Skin of body (tissue), 3 donors: ENCODE results near the gene COL5A1. TPM values are rescaled to one million over a fixed set of nuclear protein-coding genes. Genes with fewer than 3 reads are reported as not detected.

ENCODE experiments used
- DNase-seq: peaks from one replicate; lab custom pipeline; 2025; lab: John Stamatoyannopoulos, UW
- small RNA-seq: library from RNA; depleted of rRNA; stranded (forward); fragments of <200 nt; gene quantifications from one replicate; pipeline ENCODE3, GENCODE V24; 2014; ENCODE audit warnings: low replicate concordance
- total RNA-seq: library from RNA; depleted of rRNA; stranded (reverse); fragments of >200 nt; gene quantifications from one replicate; pipeline ENCODE4 v1.2.3, GENCODE V29; 2014

The COL5A1 gene
- total RNA-seq, 1 donor from 2014 or later: 349 TPM

DNA sequence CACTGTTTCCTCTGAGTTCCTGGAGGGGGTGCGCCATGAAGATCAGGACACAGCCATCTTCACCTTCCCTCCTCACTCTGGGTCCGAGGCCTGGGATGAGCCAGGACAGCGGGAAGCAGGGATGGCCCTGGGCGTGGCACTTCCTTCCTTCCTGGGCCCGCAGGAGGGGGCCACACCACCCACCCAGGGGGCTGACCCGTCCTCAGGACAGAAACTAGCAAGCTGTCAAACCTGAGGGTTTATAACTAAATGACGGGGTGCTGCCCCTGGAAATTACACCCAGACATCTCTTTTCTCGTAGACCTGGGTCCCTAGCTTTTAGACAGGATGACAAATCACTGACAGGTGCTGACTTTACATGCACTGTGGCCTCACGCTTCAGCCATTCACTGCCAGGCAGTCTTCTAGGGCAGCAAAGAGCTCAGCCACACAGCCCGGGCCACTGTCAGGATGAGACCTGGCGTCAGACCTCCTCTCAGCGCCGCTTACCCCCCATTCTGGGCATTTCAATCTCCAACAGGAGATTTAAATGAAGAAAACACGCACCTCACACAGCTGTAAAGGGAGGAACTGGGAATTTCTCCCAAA, 247.1 kb downstream of the COL5A1 start:
- no peak for DNase-seq

DNA sequence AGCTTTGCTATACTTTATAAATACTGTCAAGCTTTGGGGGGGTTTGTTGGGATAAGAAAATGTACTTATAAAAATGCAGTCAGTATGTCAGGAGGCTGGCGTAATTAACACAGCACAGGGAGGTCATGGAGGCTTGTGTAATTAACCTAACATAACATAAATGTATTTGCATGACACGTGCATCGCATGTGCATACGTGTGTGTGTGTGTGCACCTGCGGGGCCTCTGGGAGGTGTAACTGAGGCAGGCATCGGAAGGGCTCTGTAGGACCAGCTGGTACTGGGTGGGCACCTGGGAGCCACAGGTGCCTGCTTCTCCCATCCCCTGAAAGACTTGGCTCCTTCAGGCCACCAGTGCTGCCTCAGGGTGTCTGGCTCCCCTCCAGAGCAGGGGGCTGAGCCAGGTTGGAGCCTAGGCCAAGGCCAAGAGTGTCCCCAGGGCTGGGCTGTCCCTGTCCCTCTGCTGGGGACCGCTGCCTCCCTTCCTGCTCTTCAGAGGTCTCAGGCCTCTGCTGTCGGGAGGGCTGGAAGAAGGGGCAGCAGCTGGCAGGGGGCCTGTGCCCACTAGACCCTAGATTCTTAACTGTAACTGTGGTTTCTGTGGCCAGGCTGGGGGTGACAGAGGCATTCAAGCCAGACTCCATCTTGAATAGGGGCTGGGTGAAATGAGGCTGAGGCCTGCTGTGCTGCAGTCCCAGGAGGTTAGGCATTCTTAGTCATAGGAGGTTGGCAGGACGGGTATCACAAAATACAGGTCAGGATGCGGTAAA, 248.0 kb downstream of the COL5A1 start:
- no peak for DNase-seq

DNA sequence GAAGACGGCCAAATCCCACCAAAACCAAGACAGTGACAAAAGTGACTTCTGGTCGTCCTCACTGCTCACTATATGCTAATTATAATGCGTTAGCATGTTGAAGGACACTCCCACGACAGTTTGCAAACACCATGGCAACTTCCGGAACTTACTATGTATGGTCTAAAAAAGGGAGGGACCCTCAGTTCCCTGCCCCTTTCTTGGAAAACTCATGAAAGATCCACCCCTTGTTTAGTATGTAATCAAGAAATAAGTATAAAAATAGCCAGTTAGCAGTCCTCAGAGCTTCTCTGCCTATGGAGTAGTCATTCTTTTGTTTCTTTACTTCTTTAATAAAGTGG, 248.5 kb downstream of the COL5A1 start:
- DNase-seq: no peak

DNA sequence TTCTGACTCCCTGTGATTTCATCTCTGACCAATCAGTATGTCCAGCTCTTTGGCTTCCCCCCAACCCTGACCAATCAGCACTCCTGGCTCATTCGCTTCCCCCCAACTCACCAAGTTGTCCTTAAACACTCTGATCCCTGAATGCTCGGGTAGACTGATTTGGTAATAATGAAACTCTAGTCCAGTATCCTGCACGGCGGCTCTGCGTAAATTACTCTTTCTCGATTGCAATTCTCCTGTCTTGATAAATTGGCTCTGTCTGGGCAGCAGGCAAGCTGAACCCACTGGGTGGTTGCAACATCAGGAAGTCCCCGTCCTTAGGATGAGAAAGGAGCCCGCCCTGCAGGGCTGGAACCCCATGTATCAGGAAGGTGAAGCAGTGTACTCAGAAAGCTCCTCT, 249.4 kb downstream of the COL5A1 start:
- no peak for DNase-seq

DNA sequence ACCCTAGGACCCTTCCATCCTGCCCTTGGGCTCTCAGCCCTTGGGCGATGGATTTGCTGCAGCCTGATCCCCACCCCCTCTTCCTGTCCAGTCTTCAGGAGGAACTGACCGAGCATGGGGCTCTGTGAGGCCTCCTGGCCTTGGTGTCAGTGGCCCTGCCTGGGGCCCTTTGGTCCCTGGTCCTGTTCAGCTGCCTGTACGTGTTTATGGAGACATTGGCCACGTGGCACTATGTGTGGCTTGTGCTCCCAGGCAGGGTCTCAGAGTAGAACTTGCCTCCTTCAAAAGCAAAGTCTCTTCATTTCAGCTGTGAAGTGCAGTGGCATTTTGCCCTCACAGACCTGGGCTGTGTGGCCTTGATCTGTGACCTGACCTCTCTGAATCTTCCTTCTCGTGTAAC, 250.1 kb downstream of the COL5A1 start:
- DNase-seq: no peak

DNA sequence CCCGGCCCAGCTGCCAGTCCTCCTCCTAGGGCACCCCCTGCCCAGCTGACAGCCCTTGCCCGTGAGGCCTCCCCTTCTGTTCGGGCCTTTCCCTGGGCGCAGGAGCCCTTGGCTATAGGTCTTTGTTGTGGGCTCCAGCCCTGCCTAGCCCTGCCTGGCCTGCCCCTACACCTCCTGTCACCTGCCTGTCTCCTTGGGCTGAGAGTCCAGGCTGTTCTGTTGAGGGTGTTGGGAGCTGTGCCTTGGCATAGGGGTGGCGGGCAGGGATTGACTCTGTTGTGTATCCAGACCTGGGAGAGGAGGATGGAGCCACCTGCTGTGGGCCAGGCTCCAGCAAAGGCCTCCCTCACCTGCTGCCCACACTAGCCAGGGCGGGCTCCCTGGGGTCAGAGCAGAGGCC, 250.6 kb downstream of the COL5A1 start:
- no peak for DNase-seq

DNA sequence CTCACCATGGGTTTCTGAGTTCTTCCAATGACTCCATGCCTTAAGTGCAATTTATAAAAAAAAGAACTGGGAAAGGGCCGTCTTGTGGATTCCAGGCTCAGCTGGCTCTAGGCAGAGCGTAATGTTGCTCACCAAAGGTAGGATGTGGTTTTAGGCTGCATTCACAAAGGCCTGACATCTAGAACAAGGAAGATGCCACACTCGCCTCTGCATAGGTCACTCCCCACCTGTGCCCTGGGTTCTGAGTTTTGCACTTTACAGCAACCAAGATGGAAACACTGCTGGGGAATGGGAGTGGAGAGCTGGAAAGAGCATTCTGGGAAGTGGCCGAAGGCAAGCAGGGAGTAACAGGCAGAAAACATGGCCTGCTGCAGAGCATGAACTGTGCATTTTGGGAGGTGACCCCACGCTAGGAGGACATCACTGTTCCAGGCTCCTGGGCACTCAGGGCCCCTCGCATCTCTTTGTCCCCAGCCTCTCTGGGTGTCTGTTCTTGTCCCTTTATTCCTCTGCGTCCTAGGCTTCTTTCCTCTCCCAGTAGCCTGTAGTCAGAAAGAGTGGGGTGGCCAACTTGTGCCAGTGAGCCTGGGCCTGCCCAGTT, 251.3 kb downstream of the COL5A1 start:
- DNase-seq: no peak

Small RNA genes within 50 kb of the gene (small RNA-seq; reads per million reads assigned to genes)
- not detected for gene AL603650.1
- gene MIR3689A: not detected
- not detected for gene MIR3689B
- gene MIR3689C: not detected
- gene MIR3689D1: not detected
- not detected for gene MIR3689D2
- gene MIR3689E: not detected
- gene MIR3689F: not detected

Other genes starting within 250 kb of the COL5A1 start
- 0.39 TPM for gene FCN2, start 239.0 kb downstream of the COL5A1 start, total RNA-seq